Measurements from ENCODE around the gene ZNF430. TPM values are rescaled to one million over a fixed set of nuclear protein-coding genes. Genes with fewer than 3 reads are reported as not detected.

The ZNF430 gene
- total RNA-seq, 4 donors from 2014 or later = 3.8 to 173 (median 26.0) TPM

DNA sequence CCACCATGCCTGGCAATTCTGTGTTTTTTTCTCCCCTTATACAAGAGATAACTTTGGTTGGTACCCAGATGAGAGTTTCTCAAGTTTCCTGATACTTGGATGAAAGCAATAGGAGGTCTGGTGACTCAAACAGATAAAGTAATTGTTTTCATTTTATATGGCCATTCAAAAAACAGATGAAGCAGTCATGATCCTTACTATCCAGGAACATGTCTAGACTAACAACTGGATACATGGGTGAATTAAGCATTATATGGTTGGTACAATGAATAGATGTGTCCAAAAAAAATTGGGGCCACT, 8.5 kb downstream of the ZNF430 start:
- no peak for DNase-seq
- TF ChIP-seq POLR2A (IDR thresholded peaks at IDR 0.05) = no peak
- TF ChIP-seq, protein P1, sequence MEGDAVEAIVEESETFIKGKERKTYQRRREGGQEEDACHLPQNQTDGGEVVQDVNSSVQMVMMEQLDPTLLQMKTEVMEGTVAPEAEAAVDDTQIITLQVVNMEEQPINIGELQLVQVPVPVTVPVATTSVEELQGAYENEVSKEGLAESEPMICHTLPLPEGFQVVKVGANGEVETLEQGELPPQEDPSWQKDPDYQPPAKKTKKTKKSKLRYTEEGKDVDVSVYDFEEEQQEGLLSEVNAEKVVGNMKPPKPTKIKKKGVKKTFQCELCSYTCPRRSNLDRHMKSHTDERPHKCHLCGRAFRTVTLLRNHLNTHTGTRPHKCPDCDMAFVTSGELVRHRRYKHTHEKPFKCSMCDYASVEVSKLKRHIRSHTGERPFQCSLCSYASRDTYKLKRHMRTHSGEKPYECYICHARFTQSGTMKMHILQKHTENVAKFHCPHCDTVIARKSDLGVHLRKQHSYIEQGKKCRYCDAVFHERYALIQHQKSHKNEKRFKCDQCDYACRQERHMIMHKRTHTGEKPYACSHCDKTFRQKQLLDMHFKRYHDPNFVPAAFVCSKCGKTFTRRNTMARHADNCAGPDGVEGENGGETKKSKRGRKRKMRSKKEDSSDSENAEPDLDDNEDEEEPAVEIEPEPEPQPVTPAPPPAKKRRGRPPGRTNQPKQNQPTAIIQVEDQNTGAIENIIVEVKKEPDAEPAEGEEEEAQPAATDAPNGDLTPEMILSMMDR (IDR thresholded peaks at IDR 0.05) = no peak
- Histone ChIP-seq H3K36me3 (no peaks in the 10 kb centered on the region), H3K9me3 (no peaks in the 10 kb centered on the region), H3K4me3 (no peak overlapping the region), H3K27ac (no peak overlapping the region), H3K4me1 (no peaks in the 10 kb centered on the region), H3K27me3 (no peaks in the 10 kb centered on the region)
- intact Hi-C loops (cut with DNase I; ENCODE audit: low total_unique reads) = no loop called here

DNA sequence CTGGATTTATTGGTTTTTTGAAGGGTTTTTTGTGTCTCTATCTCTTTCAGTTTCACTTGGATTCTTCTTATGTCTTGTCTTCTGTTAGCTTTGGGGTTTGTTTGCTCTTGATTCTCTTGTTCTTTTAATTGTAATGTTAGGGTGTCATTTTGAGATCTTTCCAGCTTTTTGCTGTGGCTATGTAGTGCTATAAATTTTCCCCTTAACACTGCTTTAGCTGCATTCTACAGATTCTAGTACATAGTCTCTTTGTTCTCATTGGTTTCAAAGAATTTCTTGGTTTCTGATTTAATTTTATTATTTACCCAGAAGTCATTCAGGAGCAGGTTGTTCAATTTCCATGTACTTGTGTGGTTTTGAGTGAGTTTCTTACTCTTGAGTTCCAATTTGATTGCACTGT, 24.6 kb downstream of the ZNF430 start:
- Histone ChIP-seq H3K4me1 (no peaks in the 10 kb centered on the region), H3K4me3 (no peak overlapping the region), H3K9me3 (peaks cover 0 to 33% of the 10 kb centered on the region in 2 donors), H3K27me3 (no peaks in the 10 kb centered on the region), H3K36me3 (no peaks in the 10 kb centered on the region), H3K27ac (no peak overlapping the region)
- TF ChIP-seq, protein P1 (IDR thresholded peaks at IDR 0.05) = no peak
- TF ChIP-seq POLR2A (IDR thresholded peaks at IDR 0.05) = no peak
- DNase-seq = no peak
- intact Hi-C loops (cut with DNase I; ENCODE audit: low total_unique reads) = no loop called here

DNA sequence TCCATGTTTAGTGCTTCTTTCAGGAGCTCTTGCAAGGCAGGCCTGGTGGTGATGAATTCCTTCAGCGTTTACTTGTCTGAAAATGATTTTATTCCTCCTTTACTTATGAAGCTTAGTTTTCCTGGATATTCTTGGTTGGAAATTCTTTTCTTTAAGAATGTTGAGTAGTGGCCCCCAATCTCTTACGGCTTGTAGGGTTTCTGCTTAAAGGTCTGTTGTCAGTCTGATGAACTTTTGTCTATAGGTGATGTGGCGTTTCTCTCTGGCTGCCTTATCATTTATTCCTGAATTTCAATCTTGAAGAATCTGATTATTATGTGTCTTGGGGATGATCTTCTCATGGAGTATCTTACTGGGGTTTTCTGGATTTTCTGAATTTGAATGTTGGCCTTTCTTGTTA, 26.0 kb downstream of the ZNF430 start:
- H3K36me3 ChIP-seq = no peaks in the 10 kb centered on the region
- H3K4me3 ChIP-seq = no peak overlapping the region
- TF ChIP-seq, protein P1 (IDR thresholded peaks at IDR 0.05) = no peak
- TF ChIP-seq POLR2A (IDR thresholded peaks at IDR 0.05) = no peak
- no peaks in the 10 kb centered on the region for H3K4me1 ChIP-seq
- intact Hi-C loops (cut with DNase I; ENCODE audit: low total_unique reads) = no loop called here
- H3K27me3 ChIP-seq = no peaks in the 10 kb centered on the region
- DNase-seq = no peak
- peaks cover 0 to 33% of the 10 kb centered on the region in 2 donors for H3K9me3 ChIP-seq
- no peak overlapping the region for H3K27ac ChIP-seq

DNA sequence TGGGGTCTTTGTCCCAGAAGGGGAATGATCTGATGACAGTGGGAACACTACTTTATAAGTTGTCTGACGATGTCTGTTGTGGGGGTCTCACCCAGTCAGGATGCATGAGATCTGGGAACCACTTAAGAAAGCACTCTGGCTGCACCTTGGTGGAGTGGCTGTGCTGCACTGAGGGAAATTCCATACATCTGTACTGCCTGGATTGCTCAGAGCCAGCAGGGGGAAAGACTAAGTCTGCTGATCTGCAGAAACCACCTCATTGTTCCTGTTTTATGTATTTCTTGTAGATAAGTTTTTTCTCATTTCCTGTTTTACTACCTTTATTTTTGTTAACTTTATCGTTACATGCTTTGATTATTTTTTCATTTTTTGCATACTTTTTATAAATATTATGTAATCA, 27.3 kb downstream of the ZNF430 start:
- TF ChIP-seq POLR2A (IDR thresholded peaks at IDR 0.05) = no peak
- TF ChIP-seq, protein P1 (IDR thresholded peaks at IDR 0.05) = no peak
- Histone ChIP-seq H3K27ac (no peak overlapping the region), H3K4me1 (no peaks in the 10 kb centered on the region), H3K27me3 (no peaks in the 10 kb centered on the region), H3K4me3 (no peak overlapping the region), H3K9me3 (peaks cover 0 to 33% of the 10 kb centered on the region in 2 donors), H3K36me3 (no peaks in the 10 kb centered on the region)
- intact Hi-C loops (cut with DNase I; ENCODE audit: low total_unique reads) = no loop called here
- DNase-seq = no peak

DNA sequence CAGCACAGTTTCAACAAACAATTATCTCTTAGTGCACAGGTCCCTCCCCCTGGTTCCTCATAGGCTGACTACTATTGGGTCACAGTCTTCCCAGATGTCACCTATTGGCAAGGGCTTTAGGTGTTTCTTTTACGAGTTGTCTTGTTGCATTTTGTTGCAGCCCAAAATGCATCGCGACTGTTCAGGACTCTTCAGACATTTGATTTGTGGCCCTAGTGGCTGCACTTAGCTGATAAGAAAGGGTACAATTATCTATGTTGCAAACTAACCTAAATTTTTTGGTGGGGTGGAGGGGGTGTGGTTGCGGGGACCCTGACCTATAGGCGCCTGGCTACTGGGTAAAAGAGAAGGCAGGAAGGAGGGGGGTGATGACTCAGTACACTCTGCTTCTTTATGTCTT, 32.4 kb downstream of the ZNF430 start:
- no peak overlapping the region for H3K27ac ChIP-seq
- H3K9me3 ChIP-seq = peaks cover 0 to 9% of the 10 kb centered on the region in 2 donors
- no peak for TF ChIP-seq POLR2A (IDR thresholded peaks at IDR 0.05)
- TF ChIP-seq, protein P1 (IDR thresholded peaks at IDR 0.05) = no peak
- intact Hi-C loops (cut with DNase I; ENCODE audit: low total_unique reads) = no loop called here
- peaks cover 0 to 6% of the 10 kb centered on the region in 2 donors for H3K36me3 ChIP-seq
- DNase-seq = no peak
- H3K27me3 ChIP-seq = no peaks in the 10 kb centered on the region
- no peaks in the 10 kb centered on the region for H3K4me1 ChIP-seq
- no peak overlapping the region for H3K4me3 ChIP-seq
